ENCODE results near the gene TUBB3.

DNA sequence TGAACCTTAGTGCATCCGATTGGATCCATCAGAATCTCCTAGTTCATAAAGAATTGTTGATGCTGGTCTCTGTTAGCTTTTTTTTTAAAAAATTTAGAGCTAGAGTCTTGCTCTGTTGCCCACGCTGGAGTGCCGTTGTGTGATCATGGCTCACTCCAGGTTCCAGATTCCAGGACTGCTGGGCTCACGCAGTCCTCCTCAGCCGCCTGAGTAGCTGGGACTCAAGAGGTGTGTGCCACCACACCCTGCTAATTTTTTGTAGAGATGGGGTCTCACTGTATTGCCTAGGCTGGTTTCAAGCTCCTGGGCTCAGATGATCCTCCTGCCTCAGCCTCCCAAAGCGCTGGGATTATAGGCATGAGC, 41.8 kb upstream of the TUBB3 start:
- TF ChIP-seq, protein P1, sequence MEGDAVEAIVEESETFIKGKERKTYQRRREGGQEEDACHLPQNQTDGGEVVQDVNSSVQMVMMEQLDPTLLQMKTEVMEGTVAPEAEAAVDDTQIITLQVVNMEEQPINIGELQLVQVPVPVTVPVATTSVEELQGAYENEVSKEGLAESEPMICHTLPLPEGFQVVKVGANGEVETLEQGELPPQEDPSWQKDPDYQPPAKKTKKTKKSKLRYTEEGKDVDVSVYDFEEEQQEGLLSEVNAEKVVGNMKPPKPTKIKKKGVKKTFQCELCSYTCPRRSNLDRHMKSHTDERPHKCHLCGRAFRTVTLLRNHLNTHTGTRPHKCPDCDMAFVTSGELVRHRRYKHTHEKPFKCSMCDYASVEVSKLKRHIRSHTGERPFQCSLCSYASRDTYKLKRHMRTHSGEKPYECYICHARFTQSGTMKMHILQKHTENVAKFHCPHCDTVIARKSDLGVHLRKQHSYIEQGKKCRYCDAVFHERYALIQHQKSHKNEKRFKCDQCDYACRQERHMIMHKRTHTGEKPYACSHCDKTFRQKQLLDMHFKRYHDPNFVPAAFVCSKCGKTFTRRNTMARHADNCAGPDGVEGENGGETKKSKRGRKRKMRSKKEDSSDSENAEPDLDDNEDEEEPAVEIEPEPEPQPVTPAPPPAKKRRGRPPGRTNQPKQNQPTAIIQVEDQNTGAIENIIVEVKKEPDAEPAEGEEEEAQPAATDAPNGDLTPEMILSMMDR (IDR thresholded peaks at IDR 0.05; ENCODE audit: insufficient read depth, low read depth, low read length): no peak
- TF ChIP-seq EZH2 (IDR thresholded peaks at IDR 0.05; ENCODE audit: insufficient read depth, low read length): no peak
